Measurements from ENCODE around the gene WDR89.
"Not testable (repeated sequence)": the region's sequence is repeated elsewhere in the genome, so short reads cannot be mapped to it uniquely, and the experiment has no call there.

WDR89 gene

GRCh38 chr14:63650256-63650952, 8.7 kb upstream of the WDR89 start:
- DNase-seq: peak; percentile 37

- no peak for DNase-seq
Observed at GRCh38 chr14:63647696-63648410, 6.2 kb upstream of the WDR89 start.

GRCh38 chr14:63644741-63645140, 3.1 kb upstream of the WDR89 start:
- DNase-seq: no peak

- DNase-seq: no peak
Observed at GRCh38 chr14:63642656-63643382, 1.1 kb upstream of the WDR89 start.

GRCh38 chr14:63642229-63642611, 549 bp upstream of the WDR89 start:
- DNase-seq: peak; percentile 70

- no peak for DNase-seq
Observed at GRCh38 chr14:63638493-63638892, 3.2 kb downstream of the WDR89 start.

- not testable (repeated sequence) for DNase-seq
Observed at GRCh38 chr14:63636094-63636635, 5.5 kb downstream of the WDR89 start.

GRCh38 chr14:63633801-63634200, 7.9 kb downstream of the WDR89 start:
- DNase-seq: no peak

GRCh38 chr14:63632932-63633514, 8.6 kb downstream of the WDR89 start:
- DNase-seq: no peak

- no peak for DNase-seq
Observed at GRCh38 chr14:63624701-63625100, 17.0 kb downstream of the WDR89 start.

GRCh38 chr14:63624203-63624602, 17.5 kb downstream of the WDR89 start:
- no peak for DNase-seq

- not testable (repeated sequence) for DNase-seq
Observed at GRCh38 chr14:63621975-63622374, 19.7 kb downstream of the WDR89 start.

- DNase-seq: no peak
Observed at GRCh38 chr14:63616015-63616414, 25.7 kb downstream of the WDR89 start.

GRCh38 chr14:63614679-63615363, 26.9 kb downstream of the WDR89 start:
- no peak for DNase-seq

- no peak for DNase-seq
Observed at GRCh38 chr14:63611078-63611477, 30.6 kb downstream of the WDR89 start.

- DNase-seq: no peak
Observed at GRCh38 chr14:63605041-63605532, 36.6 kb downstream of the WDR89 start.

GRCh38 chr14:63604626-63605025, 37.0 kb downstream of the WDR89 start:
- no peak for DNase-seq

- DNase-seq: no peak
Observed at GRCh38 chr14:63603749-63604277, 37.9 kb downstream of the WDR89 start.

GRCh38 chr14:63598807-63599206, 42.9 kb downstream of the WDR89 start:
- DNase-seq: no peak

- DNase-seq: no peak
Observed at GRCh38 chr14:63596998-63597658, 44.5 kb downstream of the WDR89 start.
